Medulla oblongata (tissue), 1 donor: ENCODE measurements around the gene RIPPLY1.
"Not testable (repeated sequence)": the region's sequence is repeated elsewhere in the genome, so short reads cannot be mapped to it uniquely, and the experiment has no call there.

Experiments used
- DNase-seq: peaks from one replicate; pipeline ENCODE4 v3.0.0-alpha.2; 2015; ENCODE audit errors: extremely low spot score

Gene RIPPLY1

DNA sequence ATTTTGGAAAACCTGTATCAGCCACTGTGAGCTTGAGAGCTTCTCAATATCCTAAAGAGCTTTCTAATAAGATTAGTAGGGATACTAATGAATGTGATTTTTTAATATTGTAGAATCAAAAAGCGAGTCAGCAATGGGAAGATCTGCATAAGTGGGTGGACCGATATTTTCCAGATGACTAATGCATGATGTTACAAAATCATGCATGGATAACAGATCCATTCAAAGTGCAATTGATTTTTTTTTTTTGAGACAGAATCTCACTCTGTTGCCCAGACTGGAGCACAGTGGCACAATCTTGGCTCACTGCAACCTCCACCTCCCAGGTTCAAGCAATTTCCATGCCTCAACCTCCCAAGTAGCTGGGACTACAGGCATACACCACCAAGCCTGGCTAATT is 9.7 kb upstream of the RIPPLY1 start:
- DNase-seq: no peak

DNA sequence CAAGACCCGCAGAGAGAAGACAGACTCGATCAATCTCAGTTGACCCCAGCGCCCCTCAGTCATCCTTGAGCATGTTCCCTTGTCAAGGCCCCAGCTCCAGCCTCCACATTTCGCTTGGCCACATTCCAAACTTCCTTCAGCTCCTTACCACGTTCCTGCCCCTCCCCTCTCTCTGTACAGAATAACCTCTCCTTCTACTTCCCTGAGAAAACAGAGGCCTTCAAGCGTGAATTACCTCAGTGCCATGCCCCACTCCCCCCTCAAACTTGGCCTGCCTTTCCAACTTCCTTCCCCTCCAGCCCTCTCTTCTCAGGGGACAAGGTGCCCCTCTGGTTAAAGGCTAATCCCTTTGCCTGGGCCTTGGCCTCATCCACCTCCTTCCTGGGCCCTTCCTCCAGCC is 3.2 kb upstream of the RIPPLY1 start:
- DNase-seq: no peak

DNA sequence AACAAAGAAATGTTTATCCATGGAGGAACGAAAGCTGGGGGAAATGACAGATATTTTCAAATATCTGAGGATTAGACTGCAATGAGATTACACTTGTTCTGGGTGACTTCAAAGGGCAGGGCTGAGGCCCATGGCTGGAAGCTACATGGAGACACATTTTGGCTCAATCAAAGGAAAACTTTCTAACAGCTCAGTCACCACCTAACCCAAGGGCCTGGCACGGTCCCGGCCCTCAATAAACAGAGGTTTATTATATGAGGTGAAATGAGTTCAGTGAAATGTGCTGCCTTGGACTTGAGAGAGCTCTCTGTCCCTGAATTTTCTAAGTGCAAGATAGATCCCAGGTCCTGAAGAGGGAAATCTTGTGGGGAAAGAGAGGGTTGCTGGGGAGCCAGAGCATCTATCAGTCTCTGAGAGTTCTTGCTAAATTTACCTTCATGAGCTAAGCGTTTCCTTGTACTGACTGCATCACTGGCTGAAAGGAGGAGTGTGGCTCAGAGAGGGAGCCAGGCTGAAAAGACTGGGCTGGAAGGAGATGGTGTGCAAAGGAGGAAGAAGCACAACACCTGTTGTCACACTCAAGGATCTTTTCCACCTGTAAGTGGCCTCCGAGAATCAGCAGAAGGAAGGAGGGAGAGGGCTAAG is 2.0 kb upstream of the RIPPLY1 start:
- no peak for DNase-seq

DNA sequence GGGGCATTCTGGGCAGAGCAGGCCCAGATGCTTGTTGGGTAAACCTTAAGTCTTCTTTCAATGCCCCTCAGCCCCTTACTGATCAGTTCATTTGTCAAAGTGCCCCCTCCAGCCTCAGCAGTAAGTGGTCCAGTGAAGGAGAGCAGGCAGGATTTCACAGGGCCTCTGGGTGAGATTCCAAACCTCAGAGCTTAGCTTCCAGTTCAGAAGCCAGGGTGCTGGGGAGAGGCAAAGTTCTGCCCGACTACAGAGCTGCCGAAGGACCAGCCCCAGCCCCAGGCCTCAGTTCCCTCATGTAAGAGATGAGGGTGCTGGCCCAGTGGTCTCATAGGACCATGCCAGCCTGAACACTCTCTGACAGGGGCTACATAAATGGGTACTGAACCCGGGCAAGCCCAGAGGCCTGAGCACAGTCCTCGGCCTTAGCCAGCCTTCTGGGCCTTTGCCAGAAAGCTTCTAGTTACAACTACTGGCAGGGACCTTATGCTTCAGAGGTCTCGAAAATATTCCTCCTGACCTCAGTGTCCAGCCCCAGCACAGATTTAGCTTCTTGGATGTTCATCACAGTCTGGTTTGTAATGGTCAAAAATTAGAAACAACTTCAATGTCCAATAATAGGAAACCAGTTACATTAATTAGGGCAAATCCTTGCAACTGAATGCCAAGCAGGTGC is 851 bp upstream of the RIPPLY1 start:
- DNase-seq: no peak

DNA sequence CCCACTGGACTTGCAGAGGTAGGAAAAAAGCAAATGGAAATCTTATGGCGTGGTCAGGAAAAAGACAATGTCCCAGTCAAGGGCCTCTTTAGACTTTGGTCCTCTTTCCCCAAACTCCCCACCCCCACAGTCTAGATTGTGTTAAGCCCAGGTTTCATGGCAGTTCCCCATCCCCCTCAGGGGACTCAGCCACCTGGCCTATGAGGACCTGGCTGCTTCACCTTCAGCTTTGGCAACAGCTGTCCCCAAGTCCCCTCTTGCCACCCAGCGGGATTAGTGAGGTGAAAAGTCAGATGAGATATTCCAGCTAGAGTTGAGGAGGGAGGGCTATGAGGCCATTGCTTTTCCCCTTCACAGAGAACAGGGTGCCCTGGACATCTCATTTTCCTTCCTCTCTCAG is 457 bp downstream of the RIPPLY1 start:
- DNase-seq: no peak

DNA sequence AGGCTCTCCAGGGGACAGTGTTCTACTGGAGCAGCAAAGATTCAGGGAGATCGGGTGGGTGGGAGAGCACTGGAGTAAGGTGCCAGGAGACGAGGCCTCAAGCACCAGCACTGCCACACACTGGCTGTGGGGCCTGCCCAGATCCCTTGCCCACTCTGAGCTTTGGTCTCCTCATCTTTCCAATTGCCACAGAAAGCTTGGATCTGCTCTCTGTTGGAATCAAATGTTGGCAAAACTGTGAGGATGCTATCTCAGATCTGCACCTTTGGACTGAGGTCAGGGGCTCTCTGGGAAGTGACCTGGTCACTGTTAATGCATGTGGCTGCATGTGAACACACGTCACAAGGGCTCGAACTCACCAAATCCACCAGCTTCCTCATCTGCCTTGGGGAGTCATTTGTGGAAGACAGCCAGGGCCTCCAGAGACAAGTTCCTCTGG is 1.3 kb downstream of the RIPPLY1 start:
- DNase-seq: no peak

DNA sequence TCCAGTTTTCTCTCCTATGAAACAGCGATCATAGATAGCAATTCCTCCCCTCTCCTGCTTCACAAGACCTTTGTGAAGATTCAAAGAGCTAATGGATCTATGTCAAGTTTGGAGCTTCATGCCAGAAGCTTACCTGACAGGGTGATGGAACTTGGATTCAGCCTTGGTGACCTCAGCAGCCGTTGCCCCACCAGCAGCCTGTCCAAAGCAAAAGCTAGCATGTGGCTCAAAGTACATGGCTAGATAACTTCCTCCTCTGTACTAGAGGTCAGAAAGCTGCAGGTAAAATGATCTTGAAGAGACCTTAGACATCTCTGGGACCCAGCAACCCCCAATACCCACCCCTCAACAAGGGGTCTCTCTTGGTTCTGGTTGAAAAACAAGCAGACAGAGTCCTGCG is 1.8 kb downstream of the RIPPLY1 start:
- no peak for DNase-seq

DNA sequence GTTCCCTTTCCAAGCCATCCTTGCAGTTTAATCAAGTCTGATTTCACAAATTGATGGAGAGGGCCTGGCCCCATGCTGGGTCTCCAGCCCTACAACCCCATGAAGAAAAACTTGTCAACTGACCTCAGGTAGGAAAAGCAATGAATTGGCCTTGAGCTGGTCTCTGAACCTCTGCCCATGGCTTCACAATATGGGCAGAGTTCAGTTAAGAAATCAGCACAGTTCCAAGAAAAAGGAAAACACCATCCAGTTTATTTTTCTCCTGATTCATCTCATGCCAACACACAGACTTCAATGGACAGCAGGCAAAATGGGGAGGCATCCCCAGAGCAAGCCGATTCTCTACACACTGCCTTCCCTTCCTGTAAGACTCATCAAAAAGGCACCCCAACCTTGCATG is 3.3 kb downstream of the RIPPLY1 start:
- no peak for DNase-seq

DNA sequence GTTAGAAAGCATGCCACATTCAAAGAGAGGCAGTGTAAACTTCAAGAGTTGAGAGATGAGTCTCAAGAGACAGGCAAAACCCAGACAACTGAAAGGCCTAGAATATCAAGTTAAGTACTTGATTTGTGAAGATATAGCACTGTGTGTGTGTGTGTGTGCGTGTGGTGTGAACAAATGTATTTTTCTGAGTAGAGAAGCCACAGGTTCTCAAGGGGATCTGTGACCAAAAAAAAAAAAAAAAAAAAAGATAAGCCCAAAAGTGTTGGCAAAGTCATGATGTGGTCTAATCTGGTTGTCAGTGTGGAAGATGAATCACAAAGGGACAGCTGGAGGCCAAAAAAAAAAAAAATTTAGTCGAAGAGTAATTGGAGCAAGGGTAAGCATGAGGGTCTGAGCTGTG is 3.9 kb downstream of the RIPPLY1 start:
- no peak for DNase-seq

DNA sequence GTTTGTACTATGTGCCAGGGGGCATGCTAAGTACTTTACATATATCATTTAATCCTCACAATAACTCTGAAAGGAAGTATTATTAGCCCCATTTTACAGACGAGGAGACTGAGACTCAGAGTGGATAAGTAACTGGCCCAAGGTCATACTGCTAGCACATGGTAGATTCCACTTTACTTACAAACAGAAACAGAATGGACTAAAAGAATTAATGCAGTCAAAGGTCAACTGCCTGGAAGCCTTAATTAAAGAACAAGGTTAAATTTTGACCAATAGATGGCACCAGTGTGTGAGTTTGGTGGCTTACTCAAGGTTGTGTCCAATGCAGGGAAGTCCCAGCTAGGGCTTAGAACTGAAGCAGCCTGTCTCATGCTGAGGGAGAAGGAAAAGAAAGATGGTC is 4.7 kb downstream of the RIPPLY1 start:
- peak; percentile 40 for DNase-seq

DNA sequence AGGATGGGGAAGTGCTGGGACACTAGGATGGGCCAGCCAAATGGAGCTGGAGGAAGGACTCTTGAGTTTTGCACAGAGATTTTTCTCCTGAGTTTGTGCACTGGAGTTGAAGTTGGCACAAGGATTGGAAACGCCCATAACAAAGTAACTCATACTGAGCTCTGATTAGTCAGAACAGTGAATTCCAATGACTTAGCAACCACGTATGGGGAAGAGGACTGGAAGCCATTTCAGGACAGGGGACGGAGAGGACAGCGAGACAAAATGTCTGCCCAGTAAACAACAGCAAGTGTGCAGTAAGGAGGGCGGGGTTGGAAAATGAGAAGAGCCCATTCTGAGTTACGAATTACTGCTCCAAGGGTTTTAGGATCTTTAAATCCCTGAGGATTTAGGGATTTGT is 5.9 kb downstream of the RIPPLY1 start:
- no peak for DNase-seq

DNA sequence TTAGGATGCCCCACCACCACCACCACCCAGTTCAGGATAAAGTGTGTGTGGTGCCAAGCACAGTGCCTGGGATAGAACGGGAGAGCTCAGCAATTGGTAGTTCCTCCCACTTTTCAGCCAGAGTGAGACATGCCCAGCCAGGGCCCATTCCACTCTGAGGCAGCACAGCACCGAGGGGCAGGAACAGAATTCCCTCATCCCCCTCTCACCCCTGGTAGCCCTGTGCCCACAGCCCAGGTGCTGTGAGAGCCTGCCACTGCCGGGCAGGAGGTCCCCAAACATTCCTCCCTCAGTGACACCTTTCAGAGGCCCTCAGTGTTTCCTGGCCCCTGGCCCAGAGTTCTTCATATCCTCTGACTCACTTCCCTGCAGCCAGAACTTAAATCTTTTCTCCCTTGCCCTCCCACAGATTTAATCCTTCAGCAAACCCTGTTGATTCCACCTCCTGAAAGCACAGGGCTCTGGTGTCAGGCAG is 8.1 kb downstream of the RIPPLY1 start:
- DNase-seq: no peak

DNA sequence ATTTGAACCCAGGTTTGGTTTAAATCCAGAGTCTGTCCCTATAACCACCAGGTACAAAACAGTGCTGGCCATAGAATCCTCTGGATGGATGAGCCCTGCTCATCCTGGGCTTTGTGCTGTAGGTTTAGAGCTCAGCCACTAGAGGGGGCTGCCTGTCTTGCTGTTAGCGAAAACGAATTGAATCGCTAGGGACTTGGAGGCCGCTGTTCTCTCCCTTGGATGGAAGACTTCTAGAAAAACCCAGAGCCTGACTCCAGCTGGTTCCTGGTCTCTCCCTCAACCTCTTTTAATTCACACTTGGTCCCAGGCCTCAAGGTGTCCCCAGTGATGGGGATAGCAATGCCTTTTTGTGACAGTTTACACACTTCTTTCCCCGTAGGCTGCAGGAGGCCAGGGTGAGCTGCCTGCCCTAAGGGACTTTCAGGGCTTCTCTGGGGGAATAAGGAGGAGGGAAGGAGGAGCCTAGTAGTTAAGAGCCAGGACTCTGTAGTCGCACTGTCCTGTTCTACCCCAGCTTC is 8.7 kb downstream of the RIPPLY1 start:
- peak; percentile 68 for DNase-seq

DNA sequence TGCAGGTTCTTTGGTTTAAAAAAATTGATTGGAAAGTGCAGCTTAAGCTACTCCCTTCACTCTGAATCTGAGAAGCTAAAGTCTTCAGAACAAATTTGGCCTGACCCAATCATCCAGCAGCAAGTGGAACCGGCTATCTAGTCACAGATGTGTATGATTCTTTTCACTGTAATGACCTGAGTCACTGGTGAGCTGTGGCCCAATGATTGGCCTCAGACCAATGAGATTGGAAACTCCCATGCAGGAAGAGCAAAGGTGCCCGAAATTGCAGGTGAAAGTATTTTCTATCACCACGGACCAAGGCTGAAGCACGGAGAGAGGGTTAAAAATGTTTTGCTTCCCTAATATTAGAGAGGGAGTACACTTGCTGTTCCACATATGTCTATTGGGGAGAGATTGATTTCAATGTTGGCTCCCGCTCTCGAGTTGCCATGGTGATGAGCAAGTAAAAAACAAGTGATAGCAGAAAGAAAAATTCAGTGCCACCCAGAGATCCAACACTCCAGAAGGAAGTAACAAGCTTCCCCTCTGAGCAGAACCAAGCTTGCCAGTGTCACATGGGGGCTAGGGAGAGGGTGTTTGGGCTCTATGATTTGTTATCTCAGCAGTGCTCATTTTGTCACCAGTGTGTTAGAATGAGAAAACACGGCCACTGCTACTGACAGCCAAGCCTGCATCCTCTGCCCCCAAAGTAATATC is 11.2 kb downstream of the RIPPLY1 start:
- DNase-seq: no peak

DNA sequence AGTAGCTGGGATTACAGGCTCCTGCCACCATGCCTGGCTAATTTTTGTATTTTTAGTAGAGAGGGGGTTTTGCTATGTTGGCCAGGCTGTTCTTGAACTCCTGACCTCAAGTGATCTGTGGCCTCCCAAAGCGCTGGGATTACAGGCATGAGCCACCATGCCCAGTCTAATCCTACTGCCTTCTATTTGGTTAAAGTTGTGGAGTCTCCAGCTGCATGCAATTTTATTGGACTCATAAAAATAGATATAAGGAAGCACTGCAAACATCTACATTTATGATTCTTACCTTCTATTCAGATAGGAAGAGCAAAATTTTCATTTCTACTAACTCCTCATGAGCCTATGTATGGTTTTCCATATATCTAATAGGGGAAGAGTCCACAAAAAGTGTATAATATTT is 13.7 kb downstream of the RIPPLY1 start:
- DNase-seq: no peak

DNA sequence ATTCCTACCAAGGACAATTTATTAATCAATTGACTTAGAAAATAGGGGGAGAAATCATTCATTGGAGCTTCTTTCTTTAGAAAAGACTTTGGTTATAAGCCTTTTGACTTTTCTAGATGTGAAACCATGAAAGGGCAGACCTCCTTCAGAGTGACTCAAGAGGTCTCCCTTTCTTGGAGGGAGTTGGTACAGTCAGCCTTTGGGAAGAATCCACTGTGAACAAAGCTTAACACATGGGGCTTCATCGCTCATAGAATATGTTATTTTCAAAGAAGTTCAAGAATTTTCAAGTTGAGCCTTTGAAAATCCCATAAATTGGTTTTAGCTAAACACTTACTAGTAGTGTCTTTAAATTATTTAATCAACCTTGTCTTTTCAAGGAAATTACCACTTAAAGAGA is 28.0 kb downstream of the RIPPLY1 start:
- DNase-seq: no peak

DNA sequence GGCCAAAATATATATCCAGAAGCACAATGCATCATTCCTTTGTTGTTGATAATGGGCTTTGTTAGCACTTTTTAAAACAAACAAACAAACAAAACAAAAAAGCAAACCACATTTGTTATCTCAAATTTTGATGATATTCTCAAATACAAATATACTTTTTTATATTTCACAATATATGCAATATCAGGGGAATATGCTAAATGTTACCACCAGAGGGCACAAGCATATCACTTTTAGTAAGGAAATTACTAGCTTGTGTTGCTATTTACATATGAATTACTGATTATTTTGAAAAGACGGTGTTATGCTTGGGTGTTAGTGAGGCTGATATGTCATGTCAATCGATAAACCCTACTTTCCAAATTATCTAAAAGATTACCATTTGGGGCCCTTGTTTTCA is 29.1 kb downstream of the RIPPLY1 start:
- DNase-seq: no peak

DNA sequence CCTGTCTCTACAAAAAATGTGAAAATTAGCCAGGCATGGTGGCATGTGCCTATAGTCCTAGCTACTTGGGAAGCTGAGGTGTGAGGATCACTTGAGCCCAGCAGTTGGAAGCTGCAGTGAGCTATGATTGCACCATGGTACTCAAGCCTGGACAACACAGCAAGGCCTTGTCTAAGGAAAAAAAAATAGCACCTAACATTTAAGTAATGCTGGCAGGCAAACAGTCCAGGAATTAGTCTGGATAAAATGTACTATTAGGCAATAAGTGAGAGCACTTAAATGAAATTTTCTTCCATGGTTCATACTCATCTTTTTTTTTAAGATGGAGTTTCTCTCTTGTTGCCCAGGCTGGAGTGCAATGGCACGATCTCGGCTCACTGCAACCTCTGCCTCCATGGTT is 30.3 kb downstream of the RIPPLY1 start:
- not testable (repeated sequence) for DNase-seq

DNA sequence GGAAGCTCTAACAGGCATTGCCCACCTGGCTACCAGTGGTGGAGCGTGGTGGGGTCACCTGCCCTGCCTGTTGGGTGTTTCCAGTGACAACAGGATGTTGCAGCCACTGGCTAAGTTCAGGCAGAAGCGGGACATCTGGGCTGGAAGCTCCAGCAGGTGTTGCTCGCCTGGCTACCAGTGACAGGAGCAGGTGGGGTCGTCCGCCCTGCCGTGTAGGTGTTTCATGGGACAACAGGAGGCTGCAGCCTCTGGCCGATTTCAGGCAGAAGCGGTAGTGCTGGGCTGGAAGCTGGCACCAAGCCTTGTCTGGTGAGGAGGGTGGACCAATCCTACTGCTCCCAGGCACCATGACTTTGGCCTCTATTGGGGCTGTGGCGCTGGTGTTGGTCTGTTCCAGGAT is 39.4 kb downstream of the RIPPLY1 start:
- DNase-seq: no peak

DNA sequence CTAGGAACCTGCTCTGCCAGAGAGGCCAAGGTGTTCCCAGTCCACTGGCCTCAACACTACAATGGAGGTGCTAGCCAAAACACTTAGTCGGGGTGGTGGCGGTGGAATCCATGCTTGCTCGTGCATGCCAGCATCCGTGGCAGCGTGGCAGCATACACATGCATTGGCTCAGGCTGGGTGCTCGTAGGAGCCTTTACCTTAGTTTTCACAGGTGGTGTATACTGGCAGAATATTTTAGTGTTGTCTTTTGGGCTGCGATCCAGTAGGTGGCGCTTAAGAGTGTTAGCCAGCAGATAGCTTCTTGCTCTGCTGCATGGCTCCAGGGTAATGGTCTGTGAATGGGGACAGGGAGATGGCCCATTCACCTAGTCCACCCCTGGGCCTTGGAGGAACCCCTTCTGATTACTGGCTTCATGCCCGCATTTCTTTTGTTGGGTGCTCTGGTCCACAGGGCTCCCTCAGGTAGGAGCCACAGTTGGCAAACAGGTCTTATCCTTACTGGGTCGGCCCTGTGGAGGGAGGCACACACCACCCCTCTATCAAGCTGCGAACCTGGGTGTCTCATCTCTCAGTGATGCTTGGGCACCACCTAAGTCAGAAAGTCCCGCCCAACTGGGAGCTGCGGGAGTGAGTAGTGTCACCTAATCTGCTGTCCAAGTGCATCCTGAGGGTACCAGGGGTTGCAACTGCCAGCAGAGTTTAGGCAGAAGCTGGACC is 40.0 kb downstream of the RIPPLY1 start:
- no peak for DNase-seq
